Osteocyte (in vitro differentiated cells): Measurements from ENCODE around the gene SH2D5. TPM values are rescaled to one million over a fixed set of nuclear protein-coding genes. Genes with fewer than 3 reads are reported as not detected.

Experiments used
- DNase-seq: peaks from one replicate; pipeline ENCODE4 v3.0.0; 2021; ENCODE audit warnings: mixed read lengths; ENCODE audit not compliant: unreplicated experiment; ENCODE audit errors: extremely low spot score
- H3K27ac Mint-ChIP-seq: one replicate; pipeline ENCODE4 v1.8.0; 2021; ENCODE audit warnings: mild to moderate bottlenecking, mixed read lengths; ENCODE audit not compliant: unreplicated experiment
- H3K27me3 Mint-ChIP-seq: one replicate; pipeline ENCODE4 v1.8.0; 2021; ENCODE audit warnings: mixed read lengths; ENCODE audit not compliant: unreplicated experiment
- H3K36me3 Mint-ChIP-seq: one replicate; pipeline ENCODE4 v1.8.0; 2021; ENCODE audit warnings: mixed read lengths; ENCODE audit not compliant: unreplicated experiment
- H3K4me1 Mint-ChIP-seq: one replicate; pipeline ENCODE4 v1.8.0; 2021; ENCODE audit warnings: mixed read lengths; ENCODE audit not compliant: unreplicated experiment
- H3K4me3 Mint-ChIP-seq: one replicate; pipeline ENCODE4 v1.8.0; 2021; ENCODE audit warnings: mild to moderate bottlenecking, moderate library complexity, mixed read lengths; ENCODE audit not compliant: unreplicated experiment
- H3K9me3 Mint-ChIP-seq: one replicate; pipeline ENCODE4 v1.8.0; 2021; ENCODE audit warnings: mixed read lengths; ENCODE audit not compliant: unreplicated experiment
- CTCF ChIP-seq: fragments of 200-600 bp; sonication (generic); IDR thresholded peaks from 2 replicates; pipeline ENCODE4 v1.5.0; 2021; ENCODE audit warnings: antibody characterized with exemption, mild to moderate bottlenecking, moderate library complexity
- total RNA-seq: library from RNA; stranded (reverse); gene quantifications from 2 replicates; pipeline ENCODE4 v1.2.1, GENCODE V29; 2021

SH2D5 gene
- total RNA-seq, 1 donor from 2014 or later: 0.46 TPM

GRCh38 chr1:20711285-20712214 lies 21.0 kb downstream of the SH2D5 start:
- peaks cover 2% of the 10 kb centered on the region for H3K27me3 Mint-ChIP-seq
- peaks cover 2% of the 10 kb centered on the region for H3K36me3 Mint-ChIP-seq
- no peak overlapping the region for H3K27ac Mint-ChIP-seq
- no peaks in the 10 kb centered on the region for H3K4me1 Mint-ChIP-seq
- no peak for DNase-seq
- no peaks in the 10 kb centered on the region for H3K9me3 Mint-ChIP-seq
- no peak for TF ChIP-seq CTCF
- no peak overlapping the region for H3K4me3 Mint-ChIP-seq

GRCh38 chr1:20710469-20711284 lies 21.8 kb downstream of the SH2D5 start:
- TF ChIP-seq CTCF: no peak
- no peak for DNase-seq
- peaks cover 2% of the 10 kb centered on the region for H3K27me3 Mint-ChIP-seq
- H3K36me3 Mint-ChIP-seq: peaks cover 2% of the 10 kb centered on the region
- H3K4me3 Mint-ChIP-seq: no peak overlapping the region
- H3K27ac Mint-ChIP-seq: no peak overlapping the region
- no peaks in the 10 kb centered on the region for H3K4me1 Mint-ChIP-seq
- no peaks in the 10 kb centered on the region for H3K9me3 Mint-ChIP-seq

- no peak for DNase-seq
- H3K27ac Mint-ChIP-seq: no peak overlapping the region
- no peak overlapping the region for H3K4me3 Mint-ChIP-seq
- H3K27me3 Mint-ChIP-seq: peaks cover 2% of the 10 kb centered on the region
- TF ChIP-seq CTCF: no peak
- H3K9me3 Mint-ChIP-seq: no peaks in the 10 kb centered on the region
- H3K36me3 Mint-ChIP-seq: peaks cover 2% of the 10 kb centered on the region
- H3K4me1 Mint-ChIP-seq: no peaks in the 10 kb centered on the region
These were observed 22.6 kb downstream of the SH2D5 start for GRCh38 chr1:20709868-20710267.

GRCh38 chr1:20708891-20709290 lies 23.6 kb downstream of the SH2D5 start:
- H3K27ac Mint-ChIP-seq: no peak overlapping the region
- no peak for DNase-seq
- no peaks in the 10 kb centered on the region for H3K4me1 Mint-ChIP-seq
- peaks cover 2% of the 10 kb centered on the region for H3K36me3 Mint-ChIP-seq
- H3K4me3 Mint-ChIP-seq: no peak overlapping the region
- H3K27me3 Mint-ChIP-seq: peaks cover 2% of the 10 kb centered on the region
- no peaks in the 10 kb centered on the region for H3K9me3 Mint-ChIP-seq
- TF ChIP-seq CTCF: no peak

- Mint-ChIP-seq H3K27ac (no peak overlapping the region), H3K36me3 (peaks cover 2% of the 10 kb centered on the region)
- no peak for TF ChIP-seq CTCF
These were observed 24.4 kb downstream of the SH2D5 start for GRCh38 chr1:20708057-20708456.

More at GRCh38 chr1:20708057-20708456, 24.4 kb downstream of the SH2D5 start:
- H3K9me3 Mint-ChIP-seq: no peaks in the 10 kb centered on the region
- H3K27me3 Mint-ChIP-seq: peaks cover 2% of the 10 kb centered on the region
- no peaks in the 10 kb centered on the region for H3K4me1 Mint-ChIP-seq
- no peak for DNase-seq
- no peak overlapping the region for H3K4me3 Mint-ChIP-seq
